H9 (cell line): Measurements from ENCODE around the gene CWC15. TPM values are rescaled to one million over a fixed set of nuclear protein-coding genes. Genes with fewer than 3 reads are reported as not detected.

Experiments
- DNase-seq: peaks from one replicate; pipeline ENCODE4 v3.0.0-alpha.2; 2017
- H2AFZ ChIP-seq: one replicate; pipeline ENCODE4 v1.6.1; 2013; ENCODE audit warnings: mild to moderate bottlenecking, low read length, control low read depth, moderate library complexity
- H2AK5ac ChIP-seq: 2 replicates; pipeline ENCODE4 v1.6.1; 2013; ENCODE audit warnings: low read length, control low read depth, mixed read lengths; ENCODE audit not compliant: insufficient read length
- H2BK120ac ChIP-seq: one replicate; pipeline ENCODE4 v1.6.1; 2013; ENCODE audit warnings: low read depth, mild to moderate bottlenecking, low read length, control low read depth, inconsistent platforms; ENCODE audit not compliant: poor library complexity, severe bottlenecking
- H2BK12ac ChIP-seq: 2 replicates; pipeline ENCODE4 v1.6.1; 2013; ENCODE audit warnings: low read length, control low read depth, mixed read lengths, low read depth; ENCODE audit not compliant: insufficient read length
- H2BK15ac ChIP-seq: 2 replicates; pipeline ENCODE4 v1.6.1; 2013; ENCODE audit warnings: low read depth, low read length, control low read depth
- H2BK20ac ChIP-seq: one replicate; pipeline ENCODE4 v1.6.1; 2013; ENCODE audit warnings: low read depth, mild to moderate bottlenecking, low read length, control low read depth, inconsistent platforms; ENCODE audit not compliant: poor library complexity, severe bottlenecking
- H2BK5ac ChIP-seq: 2 replicates; pipeline ENCODE4 v1.6.1; 2013; ENCODE audit warnings: low read length, control low read depth, mixed read lengths; ENCODE audit not compliant: insufficient read length
- H3K14ac ChIP-seq: 2 replicates; pipeline ENCODE4 v1.6.1; 2013; ENCODE audit warnings: low read length, control low read depth; ENCODE audit not compliant: insufficient read depth
- H3K18ac ChIP-seq: 2 replicates; pipeline ENCODE4 v1.6.1; 2013; ENCODE audit warnings: low read depth, mild to moderate bottlenecking, mixed read lengths, low read length, control low read depth; ENCODE audit not compliant: insufficient read length
- H3K23ac ChIP-seq: 2 replicates; pipeline ENCODE4 v1.6.1; 2013; ENCODE audit warnings: low read length, control low read depth, mixed read lengths, low read depth; ENCODE audit not compliant: insufficient read length
- H3K23me2 ChIP-seq: 2 replicates; pipeline ENCODE4 v1.6.1; 2013; ENCODE audit warnings: low read depth, mild to moderate bottlenecking, mixed read lengths, low read length, control low read depth; ENCODE audit not compliant: insufficient read length, poor library complexity, severe bottlenecking
- H3K27ac ChIP-seq: 2 replicates; pipeline ENCODE4 v1.5.1; 2013; ENCODE audit warnings: low read length, control low read depth, mixed read lengths, low read depth; ENCODE audit not compliant: insufficient read length
- H3K27me3 ChIP-seq: 2 replicates; pipeline ENCODE4 v1.6.1; 2013; ENCODE audit warnings: low read length, control low read depth, inconsistent platforms; ENCODE audit not compliant: insufficient read depth
- H3K4ac ChIP-seq: 2 replicates; pipeline ENCODE4 v1.6.1; 2013; ENCODE audit warnings: low read depth, mild to moderate bottlenecking, control low read depth, inconsistent platforms, low read length, moderate library complexity
- H3K4me1 ChIP-seq: 2 replicates; pipeline ENCODE4 v1.6.1; 2013; ENCODE audit warnings: low read length, control low read depth, inconsistent platforms; ENCODE audit not compliant: insufficient read depth
- H3K4me2 ChIP-seq: 2 replicates; pipeline ENCODE4 v1.6.1; 2013; ENCODE audit warnings: low read length, control low read depth, mixed read lengths; ENCODE audit not compliant: insufficient read length, insufficient read depth
- H3K56ac ChIP-seq: 2 replicates; pipeline ENCODE4 v1.6.1; 2013; ENCODE audit warnings: low read depth, mild to moderate bottlenecking, mixed read lengths, low read length, control low read depth; ENCODE audit not compliant: insufficient read length
- H3K79me1 ChIP-seq: 2 replicates; pipeline ENCODE4 v1.6.1; 2013; ENCODE audit warnings: low read depth, mild to moderate bottlenecking, moderate library complexity, low read length, control low read depth, inconsistent platforms; ENCODE audit not compliant: insufficient read depth, poor library complexity, severe bottlenecking
- H3K79me2 ChIP-seq: 2 replicates; pipeline ENCODE4 v1.6.1; 2013; ENCODE audit warnings: low read length, control low read depth, inconsistent platforms; ENCODE audit not compliant: insufficient read depth
- H3K9ac ChIP-seq: 2 replicates; pipeline ENCODE4 v1.6.1; 2013; ENCODE audit warnings: low read length, control low read depth, mixed read lengths; ENCODE audit not compliant: insufficient read length; ENCODE audit errors: extremely low read depth
- H3K9me3 ChIP-seq: one replicate; pipeline ENCODE4 v1.6.1; 2013; ENCODE audit warnings: low read depth, low read length, inconsistent platforms; ENCODE audit not compliant: control insufficient read depth
- H3T11ph ChIP-seq: one replicate; pipeline ENCODE4 v1.6.1; 2013; ENCODE audit warnings: mild to moderate bottlenecking, low read length, control low read depth, inconsistent platforms
- H4K20me1 ChIP-seq: one replicate; pipeline ENCODE4 v1.6.1; 2013; ENCODE audit not compliant: control insufficient read depth, insufficient read length, insufficient read depth
- H4K5ac ChIP-seq: 2 replicates; pipeline ENCODE4 v1.6.1; 2013; ENCODE audit warnings: low read depth, mild to moderate bottlenecking, mixed read lengths, low read length, control low read depth; ENCODE audit not compliant: insufficient read length
- H4K8ac ChIP-seq: replicated peaks from 2 replicates; pipeline ENCODE4 v1.6.1; 2013; ENCODE audit warnings: low read length, control low read depth, mixed read lengths, low read depth; ENCODE audit not compliant: insufficient read length
- H4K91ac ChIP-seq: 2 replicates; pipeline ENCODE4 v1.6.1; 2013; ENCODE audit warnings: low read depth, mild to moderate bottlenecking, moderate library complexity, mixed read lengths, low read length, control low read depth; ENCODE audit not compliant: insufficient read length
- H3K27ac Mint-ChIP-seq, 3 experiments: 2 replicates in 2 of 3; 3 replicates in 1 of 3; pipeline ENCODE4 v1.8.0; 2020 to 2021; ENCODE audit warnings: mixed read lengths in 3 of 3, mild to moderate bottlenecking in 1 of 3, moderate library complexity in 1 of 3
- H3K27me3 Mint-ChIP-seq: 2 replicates; pipeline ENCODE4 v1.8.0; 2021; ENCODE audit warnings: low read depth, mild to moderate bottlenecking, moderate library complexity, mixed read lengths
- H3K36me3 Mint-ChIP-seq, 3 experiments: 2 replicates in 2 of 3; 3 replicates in 1 of 3; pipeline ENCODE4 v1.8.0; 2020 to 2021; ENCODE audit warnings: low read depth in 3 of 3, mixed read lengths in 3 of 3; ENCODE audit not compliant: insufficient read depth in 1 of 3
- H3K4me1 Mint-ChIP-seq, 2 experiments: 2 replicates each; pipeline ENCODE4 v1.8.0; 2020; ENCODE audit warnings: mixed read lengths in 2 of 2
- H3K4me3 Mint-ChIP-seq, 2 experiments: 2 replicates in 1 of 2; 3 replicates in 1 of 2; pipeline ENCODE4 v1.8.0; 2020 to 2021; ENCODE audit warnings: mild to moderate bottlenecking in 2 of 2, mixed read lengths in 2 of 2, moderate library complexity in 1 of 2
- H3K9me3 Mint-ChIP-seq, 2 experiments: 2 replicates in 1 of 2; 3 replicates in 1 of 2; pipeline ENCODE4 v1.8.0; 2020; ENCODE audit warnings: mild to moderate bottlenecking in 2 of 2, mixed read lengths in 2 of 2, moderate library complexity in 1 of 2
- WGBS: extraction: QIAGEN DNeasy Blood & Tissue Kit; methylation state at CpG from one replicate; pipeline ENCODE4 v1.1.7; 2013; ENCODE audit warnings: missing lambda C conversion rate, low lambda C conversion rate, mixed read lengths; ENCODE audit not compliant: insufficient read length; ENCODE audit errors: extremely low coverage; 5-methylcytosine and 5-hydroxymethylcytosine counted together
- total RNA-seq: library from RNA; stranded (reverse); gene quantifications from 2 replicates; pipeline ENCODE4 v1.2.1, GENCODE V29; 2021
- TF ChIP-seq, protein P1 (sequence below): fragments of 200-600 bp; sonication (generic); conservative IDR thresholded peaks from 3 replicates; pipeline ENCODE4 v1.8.0; 2021; ENCODE audit warnings: antibody characterized with exemption, mild to moderate bottlenecking

CWC15 gene
- total RNA-seq, 1 experiment from 2014 or later = 76.9 TPM

DNA sequence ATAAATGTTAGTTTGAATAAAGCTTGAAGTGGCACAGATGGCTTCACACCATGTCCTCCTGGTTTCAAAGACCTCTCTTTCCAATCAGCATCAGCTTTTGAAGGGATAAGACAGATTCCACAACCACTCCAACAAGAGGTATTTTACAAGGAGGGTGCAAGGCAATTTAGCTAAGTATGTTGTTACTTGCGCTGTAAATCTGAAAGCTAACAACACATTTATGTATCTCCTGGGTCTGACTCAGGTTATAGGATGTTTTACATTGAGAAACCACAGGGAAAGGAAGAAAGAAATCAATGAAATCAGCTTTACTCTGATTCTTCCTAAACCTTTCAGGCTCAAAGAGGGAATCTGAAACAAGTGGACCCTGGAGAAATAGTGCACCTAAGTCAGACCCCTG is 12.1 kb downstream of the CWC15 start:
- H3K9ac ChIP-seq = no peak overlapping the region
- H3T11ph ChIP-seq = no peak overlapping the region
- H3K18ac ChIP-seq = no peak overlapping the region
- H2BK12ac ChIP-seq = no peak overlapping the region
- TF ChIP-seq, protein P1, sequence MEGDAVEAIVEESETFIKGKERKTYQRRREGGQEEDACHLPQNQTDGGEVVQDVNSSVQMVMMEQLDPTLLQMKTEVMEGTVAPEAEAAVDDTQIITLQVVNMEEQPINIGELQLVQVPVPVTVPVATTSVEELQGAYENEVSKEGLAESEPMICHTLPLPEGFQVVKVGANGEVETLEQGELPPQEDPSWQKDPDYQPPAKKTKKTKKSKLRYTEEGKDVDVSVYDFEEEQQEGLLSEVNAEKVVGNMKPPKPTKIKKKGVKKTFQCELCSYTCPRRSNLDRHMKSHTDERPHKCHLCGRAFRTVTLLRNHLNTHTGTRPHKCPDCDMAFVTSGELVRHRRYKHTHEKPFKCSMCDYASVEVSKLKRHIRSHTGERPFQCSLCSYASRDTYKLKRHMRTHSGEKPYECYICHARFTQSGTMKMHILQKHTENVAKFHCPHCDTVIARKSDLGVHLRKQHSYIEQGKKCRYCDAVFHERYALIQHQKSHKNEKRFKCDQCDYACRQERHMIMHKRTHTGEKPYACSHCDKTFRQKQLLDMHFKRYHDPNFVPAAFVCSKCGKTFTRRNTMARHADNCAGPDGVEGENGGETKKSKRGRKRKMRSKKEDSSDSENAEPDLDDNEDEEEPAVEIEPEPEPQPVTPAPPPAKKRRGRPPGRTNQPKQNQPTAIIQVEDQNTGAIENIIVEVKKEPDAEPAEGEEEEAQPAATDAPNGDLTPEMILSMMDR = no peak
- H3K4me3 Mint-ChIP-seq = no peak overlapping the region
- H4K20me1 ChIP-seq = no peaks in the 10 kb centered on the region
- no peak for DNase-seq
- no peaks in the 10 kb centered on the region for H3K4me1 ChIP-seq
- no peaks in the 10 kb centered on the region for H3K27me3 ChIP-seq
- no peak overlapping the region for H2AK5ac ChIP-seq
- H3K9me3 ChIP-seq = no peaks in the 10 kb centered on the region
- H3K4ac ChIP-seq = no peak overlapping the region
- H3K56ac ChIP-seq = no peak overlapping the region
- no peaks in the 10 kb centered on the region for H3K27me3 Mint-ChIP-seq
- H2BK20ac ChIP-seq = no peak overlapping the region
- H3K14ac ChIP-seq = no peak overlapping the region
- no peak overlapping the region for H3K27ac ChIP-seq
- no peak overlapping the region for H4K91ac ChIP-seq
- no peaks in the 10 kb centered on the region for H3K23me2 ChIP-seq
- no peak overlapping the region for H2BK15ac ChIP-seq
- no peak overlapping the region for H2BK120ac ChIP-seq
- H4K5ac ChIP-seq = no peak overlapping the region
- no peak overlapping the region for H2AFZ ChIP-seq
- WGBS = no CpG with 5 or more reads among the region's 1 CpG
- H3K23ac ChIP-seq = no peak overlapping the region
- no peak overlapping the region for H4K8ac ChIP-seq
- H3K79me2 ChIP-seq = no peaks in the 10 kb centered on the region
- no peaks in the 10 kb centered on the region for H3K4me1 Mint-ChIP-seq
- H2BK5ac ChIP-seq = no peak overlapping the region
- H3K36me3 Mint-ChIP-seq = peaks cover 21 to 47% (median 39%) of the 10 kb centered on the region in 3 experiments; a peak in 6 of 7 replicates
- H3K79me1 ChIP-seq = no peaks in the 10 kb centered on the region
- no peak overlapping the region for H3K4me2 ChIP-seq
- H3K27ac Mint-ChIP-seq = no peak overlapping the region; a peak in 1 of 7 replicates
- no peaks in the 10 kb centered on the region for H3K9me3 Mint-ChIP-seq
